Fibroblast of lung (primary cell): ENCODE measurements around the gene CDKAL1. TPM values are rescaled to one million over a fixed set of nuclear protein-coding genes. Genes with fewer than 3 reads are reported as not detected.

Source experiments
- DNase-seq, 2 donors: peaks; one replicate each; pipeline versions ENCODE4 v3.0.0 to v3.0.0-alpha.2; 2010; ENCODE audit warnings: low read depth in 2 of 2
- H2AFZ ChIP-seq: 2 replicates; pipeline ENCODE4 v1.5.1; 2012; ENCODE audit warnings: low read length, control low read depth, inconsistent platforms
- H3K27ac ChIP-seq: 2 replicates; pipeline ENCODE4 v1.5.1; 2011; ENCODE audit warnings: low read length, control low read depth; ENCODE audit not compliant: insufficient read depth
- H3K27me3 ChIP-seq: 2 replicates; pipeline ENCODE4 v1.5.1; 2011; ENCODE audit warnings: mild to moderate bottlenecking, low read length; ENCODE audit not compliant: control insufficient read depth, insufficient read depth
- H3K36me3 ChIP-seq: 2 replicates; pipeline ENCODE4 v1.5.1; 2011; ENCODE audit warnings: low read length; ENCODE audit not compliant: control insufficient read depth, insufficient read depth
- H3K4me1 ChIP-seq: 2 replicates; pipeline ENCODE4 v1.5.1; 2011; ENCODE audit warnings: low read length; ENCODE audit not compliant: control insufficient read depth, insufficient read depth; ENCODE audit errors: extremely low read depth
- H3K4me2 ChIP-seq: 2 replicates; pipeline ENCODE4 v1.5.1; 2011; ENCODE audit warnings: low read length, control low read depth; ENCODE audit not compliant: insufficient read depth; ENCODE audit errors: extremely low read depth
- H3K4me3 ChIP-seq, 4 experiments: fragments of 200-600 bp in 1 of 4; sonication (generic) in 1 of 4; replicated peaks in 1 of 4; 2 replicates each; pipeline ENCODE4 v1.5.1; 2011 to 2016; ENCODE audit warnings: low read length in 4 of 4, low read depth in 3 of 4, mild to moderate bottlenecking in 3 of 4, control low read depth in 2 of 4, inconsistent platforms in 1 of 4, mixed read lengths in 1 of 4; ENCODE audit not compliant: insufficient read depth in 1 of 4; ENCODE audit errors: control extremely low read depth in 1 of 4
- H3K79me2 ChIP-seq: 2 replicates; pipeline ENCODE4 v1.5.1; 2012; ENCODE audit warnings: mild to moderate bottlenecking, low read length, inconsistent platforms; ENCODE audit not compliant: control insufficient read depth, insufficient read depth
- H3K9ac ChIP-seq: 2 replicates; pipeline ENCODE4 v1.5.1; 2011; ENCODE audit warnings: mild to moderate bottlenecking, low read length, control low read depth; ENCODE audit not compliant: insufficient read depth
- H3K9me3 ChIP-seq: 2 replicates; pipeline ENCODE4 v1.5.1; 2012; ENCODE audit warnings: low read depth, low read length; ENCODE audit not compliant: control insufficient read depth, insufficient read depth
- H4K20me1 ChIP-seq: 2 replicates; pipeline ENCODE4 v1.5.1; 2011; ENCODE audit warnings: low read length; ENCODE audit not compliant: control insufficient read depth, insufficient read depth; ENCODE audit errors: extremely low read depth
- EZH2 ChIP-seq: IDR thresholded peaks from 2 replicates; pipeline ENCODE4 v1.5.1; 2012; ENCODE audit warnings: low read length, control low read depth, mild to moderate bottlenecking; ENCODE audit errors: missing control alignments
- polyA plus RNA-seq, 2 donors: library from polyadenylated mRNA; depleted of rRNA in 1 of 2; stranded (reverse) in 1 of 2; unstranded in 1 of 2; fragments of >200 nt; gene quantifications; 2 replicates each; pipeline ENCODE4 v1.2.1, GENCODE V29; 2011 to 2012; ENCODE audit warnings: missing spikeins in 1 of 2
- total RNA-seq: library from RNA; depleted of rRNA; stranded (reverse); fragments of >200 nt; gene quantifications from 2 replicates; pipeline ENCODE4 v1.2.1, GENCODE V29; 2014
- TF ChIP-seq, protein P1 (sequence below), 2 donors: IDR thresholded peaks in 1 of 2; conservative IDR thresholded peaks in 1 of 2; 1 replicate in 1 of 2; 2 replicates in 1 of 2; pipeline ENCODE4 v1.5.1; 2011 to 2012; ENCODE audit warnings: low read length in 2 of 2, control low read depth in 1 of 2, inconsistent platforms in 1 of 2, low read depth in 1 of 2, mild to moderate bottlenecking in 1 of 2

CDKAL1 gene
- total and polyA plus RNA-seq, 2 donors (not counting 1 experiment from before 2014, with no cell fraction given): 7.4 to 15.0 TPM

DNA sequence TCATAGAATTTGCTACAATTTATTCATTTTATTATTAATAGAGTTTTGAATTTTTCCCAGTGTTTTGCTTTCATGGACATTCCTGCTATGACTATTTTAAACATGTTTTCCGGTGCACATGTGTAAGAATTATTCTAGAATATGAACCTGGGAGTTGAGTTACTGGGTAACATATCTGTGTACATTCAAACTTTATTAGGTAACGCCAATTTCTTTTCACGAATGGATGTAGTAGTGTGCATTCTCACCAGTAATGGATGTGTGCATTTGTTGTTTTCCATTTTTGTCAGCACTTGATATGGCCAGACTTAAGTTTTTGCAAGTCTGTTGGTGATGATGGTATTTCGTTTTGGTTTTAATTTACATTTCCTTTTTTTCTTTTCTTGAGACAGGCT is 118.8 kb downstream of the CDKAL1 start:
- Histone ChIP-seq H3K27me3 (no peaks in the 10 kb centered on the region), H3K27ac (no peak overlapping the region), H3K36me3 (no peaks in the 10 kb centered on the region), H3K4me1 (no peaks in the 10 kb centered on the region), H2AFZ (no peak overlapping the region), H3K9me3 (no peaks in the 10 kb centered on the region), H3K4me2 (no peak overlapping the region), H4K20me1 (no peaks in the 10 kb centered on the region), H3K4me3 (no peak overlapping the region), H3K79me2 (no peaks in the 10 kb centered on the region), H3K9ac (no peak overlapping the region)
- TF ChIP-seq, protein P1, sequence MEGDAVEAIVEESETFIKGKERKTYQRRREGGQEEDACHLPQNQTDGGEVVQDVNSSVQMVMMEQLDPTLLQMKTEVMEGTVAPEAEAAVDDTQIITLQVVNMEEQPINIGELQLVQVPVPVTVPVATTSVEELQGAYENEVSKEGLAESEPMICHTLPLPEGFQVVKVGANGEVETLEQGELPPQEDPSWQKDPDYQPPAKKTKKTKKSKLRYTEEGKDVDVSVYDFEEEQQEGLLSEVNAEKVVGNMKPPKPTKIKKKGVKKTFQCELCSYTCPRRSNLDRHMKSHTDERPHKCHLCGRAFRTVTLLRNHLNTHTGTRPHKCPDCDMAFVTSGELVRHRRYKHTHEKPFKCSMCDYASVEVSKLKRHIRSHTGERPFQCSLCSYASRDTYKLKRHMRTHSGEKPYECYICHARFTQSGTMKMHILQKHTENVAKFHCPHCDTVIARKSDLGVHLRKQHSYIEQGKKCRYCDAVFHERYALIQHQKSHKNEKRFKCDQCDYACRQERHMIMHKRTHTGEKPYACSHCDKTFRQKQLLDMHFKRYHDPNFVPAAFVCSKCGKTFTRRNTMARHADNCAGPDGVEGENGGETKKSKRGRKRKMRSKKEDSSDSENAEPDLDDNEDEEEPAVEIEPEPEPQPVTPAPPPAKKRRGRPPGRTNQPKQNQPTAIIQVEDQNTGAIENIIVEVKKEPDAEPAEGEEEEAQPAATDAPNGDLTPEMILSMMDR (conservative IDR thresholded peaks at IDR 0.05 in 1 of 2, IDR thresholded peaks at IDR 0.05 in 1 of 2; ENCODE audit: low read depth in 1 of 2, low read length in 2 of 2): no peak
- no peak for TF ChIP-seq EZH2
- DNase-seq: no peak

DNA sequence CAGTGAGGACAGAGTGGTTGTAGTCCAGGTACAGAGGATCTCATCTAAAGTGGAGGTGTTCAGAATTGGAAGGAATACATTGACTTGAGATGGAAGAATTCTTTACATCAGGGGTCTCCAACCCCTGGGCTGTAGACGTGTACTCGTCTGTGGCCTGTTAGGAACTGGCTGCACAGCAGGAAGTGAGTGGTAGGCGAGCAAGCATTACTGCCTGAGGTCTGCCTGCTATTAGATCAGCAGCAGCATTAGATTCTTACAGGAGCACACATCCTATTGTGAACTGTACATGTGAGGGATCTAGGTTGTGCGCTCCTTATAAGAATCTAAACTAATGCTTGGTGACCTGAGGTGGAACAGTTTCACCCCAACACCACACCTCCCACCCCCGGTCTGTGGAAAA is 121.1 kb downstream of the CDKAL1 start:
- Histone ChIP-seq H3K27ac (no peak overlapping the region), H2AFZ (no peak overlapping the region), H3K27me3 (no peaks in the 10 kb centered on the region), H3K79me2 (no peaks in the 10 kb centered on the region), H3K4me3 (no peak overlapping the region), H3K36me3 (no peaks in the 10 kb centered on the region), H3K9me3 (no peaks in the 10 kb centered on the region), H3K4me2 (no peak overlapping the region), H3K9ac (no peak overlapping the region), H4K20me1 (no peaks in the 10 kb centered on the region), H3K4me1 (no peaks in the 10 kb centered on the region)
- TF ChIP-seq, protein P1 (conservative IDR thresholded peaks at IDR 0.05 in 1 of 2, IDR thresholded peaks at IDR 0.05 in 1 of 2; ENCODE audit: low read depth in 1 of 2, low read length in 2 of 2): no peak
- no peak for TF ChIP-seq EZH2
- DNase-seq: no peak

GRCh38 chr6:20657274-20657800 is 123.1 kb downstream of the CDKAL1 start:
- no peak overlapping the region for H3K4me2 ChIP-seq
- no peak overlapping the region for H3K4me3 ChIP-seq
- H3K27me3 ChIP-seq: no peaks in the 10 kb centered on the region
- DNase-seq: no peak
- TF ChIP-seq EZH2: no peak
- TF ChIP-seq, protein P1 (conservative IDR thresholded peaks at IDR 0.05 in 1 of 2, IDR thresholded peaks at IDR 0.05 in 1 of 2; ENCODE audit: low read depth in 1 of 2, low read length in 2 of 2): no peak
- H3K4me1 ChIP-seq: no peaks in the 10 kb centered on the region
- H3K9ac ChIP-seq: no peak overlapping the region
- H4K20me1 ChIP-seq: no peaks in the 10 kb centered on the region
- H3K9me3 ChIP-seq: no peaks in the 10 kb centered on the region
- no peaks in the 10 kb centered on the region for H3K36me3 ChIP-seq
- H3K79me2 ChIP-seq: no peaks in the 10 kb centered on the region
- no peak overlapping the region for H3K27ac ChIP-seq
- no peak overlapping the region for H2AFZ ChIP-seq
